Measurements from ENCODE around the gene DCST1. TPM values are rescaled to one million over a fixed set of nuclear protein-coding genes. Genes with fewer than 3 reads are reported as not detected.

Gene DCST1
- total RNA-seq, 1 experiment from 2014 or later, result 0.32 TPM

DNA sequence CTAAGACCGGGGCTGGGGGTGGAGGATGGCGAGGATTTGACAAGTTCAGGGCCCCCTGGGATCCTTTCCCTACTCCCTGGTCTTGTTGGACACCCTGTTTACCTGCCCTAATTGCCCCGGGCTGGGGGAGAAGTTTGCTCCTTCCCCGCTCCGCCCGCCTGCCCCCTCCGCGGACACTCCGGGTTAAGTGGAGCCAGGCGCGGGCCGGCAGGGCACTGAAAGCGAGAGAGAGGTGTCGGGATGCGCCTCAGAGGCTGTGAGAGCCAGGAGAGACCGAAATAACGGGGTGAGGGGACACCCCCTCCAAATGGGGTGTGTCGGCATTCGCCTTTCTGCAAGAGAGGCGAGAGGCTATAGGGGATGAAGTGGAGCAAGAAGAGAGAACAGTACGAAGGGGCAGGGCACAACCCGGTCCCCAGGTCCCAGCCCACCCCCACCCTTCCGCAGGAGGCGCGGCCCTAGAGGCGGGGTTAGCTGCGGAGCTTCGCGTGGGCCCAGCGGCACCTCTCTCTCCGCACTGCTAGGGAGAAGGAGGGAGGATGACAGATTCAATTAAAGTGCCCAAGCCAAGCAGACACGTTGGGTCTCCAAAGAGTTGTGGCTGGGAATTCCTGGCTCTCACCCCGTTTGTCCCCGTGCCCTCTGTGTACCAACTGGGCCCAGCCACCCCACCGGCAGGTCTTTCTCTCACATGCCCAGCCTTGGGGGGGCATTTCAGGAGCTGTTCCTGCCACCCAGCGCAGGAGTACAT, 48.9 kb downstream of the DCST1 start:
- CTCF ChIA-PET, result no interaction called here
- ATAC-seq (no peak), DNase-seq (ENCODE audit: low read depth, low spot score) (no peak)
- H3K4me1 ChIP-seq (ENCODE audit: control insufficient read depth in 1 of 2, insufficient read depth in 2 of 2, low read length in 2 of 2), result peaks cover 37 to 80% of the 10 kb centered on the region in 2 experiments
- H3K9me3 ChIP-seq (ENCODE audit: control insufficient read depth in 1 of 2, insufficient read depth in 1 of 2, low read depth in 1 of 2, low read length in 2 of 2), result no peaks in the 10 kb centered on the region
- H3K27me3 ChIP-seq (ENCODE audit: insufficient read depth, low read length), result no peaks in the 10 kb centered on the region
- H3K9me2 ChIP-seq (ENCODE audit: insufficient read depth), result no peaks in the 10 kb centered on the region
- RAD21 ChIA-PET (ENCODE audit: low non-redundant PET in 1 of 2, low total read pairs in 2 of 2, uncharacterized antibody in 2 of 2, unreplicated experiment in 2 of 2), result no interaction called here
- no peak overlapping the region for H3K4me3 ChIP-seq (replicated peaks in 1 of 2; ENCODE audit: low read depth in 1 of 2, low read length in 2 of 2)
- POLR2A ChIA-PET, result no interaction called here
- peak overlapping the region; percentile 30; the same call in 1 of the 2 replicates for H3K9ac ChIP-seq (ENCODE audit: low read length)
- H3K36me3 ChIP-seq (ENCODE audit: control insufficient read depth in 1 of 2, insufficient read depth in 2 of 2, low read length in 2 of 2), result peaks cover 0 to 6% of the 10 kb centered on the region in 2 experiments; a peak in 1 of 4 replicates
- H2AFZ ChIP-seq (ENCODE audit: low read depth, low read length, poor library complexity, severe bottlenecking), result no peak overlapping the region
- TF ChIP-seq JUND (IDR thresholded peaks at IDR 0.05) (no peak), CEBPB (IDR thresholded peaks at IDR 0.05; ENCODE audit: low read depth) (no peak), ELF1 (IDR thresholded peaks at IDR 0.05; ENCODE audit: borderline replicate concordance, low read depth) (no peak), SP1 (IDR thresholded peaks at IDR 0.05; ENCODE audit: low read depth) (no peak), CTCF (IDR thresholded peaks at IDR 0.05 in 2 of 3, conservative IDR thresholded peaks at IDR 0.05 in 1 of 3; ENCODE audit: borderline replicate concordance in 1 of 3, insufficient read depth in 1 of 3, low read depth in 2 of 3, low read length in 2 of 3) (no peak), POLR2A (IDR thresholded peaks at IDR 0.05; ENCODE audit: borderline replicate concordance, extremely low read depth, insufficient read depth, insufficient read length) (no peak), RAD21 (IDR thresholded peaks at IDR 0.05; ENCODE audit: low read depth) (no peak), MAX (IDR thresholded peaks at IDR 0.05) (no peak)
- no peaks in the 10 kb centered on the region; the same call in 1 of the 2 replicates for H3K79me2 ChIP-seq (ENCODE audit: insufficient read depth, low read length)
- BruUV-seq (replicated peaks), result no TSS peak
- intact Hi-C loops (cut with micrococcal nuclease), result loop anchor here (5.0 kb wide), 1 partner anchor 525 kb away; the partner anchor contains the start of gene UBE2Q1
- no peaks in the 10 kb centered on the region for H4K20me1 ChIP-seq (ENCODE audit: insufficient read depth)
- peak overlapping the region; percentile 90 for H3K4me2 ChIP-seq (ENCODE audit: low read length)
- peak overlapping the region; percentile 34; the same call in 1 of the 2 replicates for H3K27ac ChIP-seq (ENCODE audit: low read depth, low read length)
